Stimulated activated CD4-positive, alpha-beta T cell treated with anti-CD3 and anti-CD28 coated beads, Interleukin-15, amount 100 ng/mL, for 1 hour (primary cell): Measurements from ENCODE around the gene REX1BD.

Experiments used
- DNase-seq, 2 donors: peaks; one replicate each; pipeline ENCODE4 v3.0.0-alpha.2; 2020; ENCODE audit warnings: low read depth in 1 of 2, low spot score in 1 of 2

Gene REX1BD

DNA sequence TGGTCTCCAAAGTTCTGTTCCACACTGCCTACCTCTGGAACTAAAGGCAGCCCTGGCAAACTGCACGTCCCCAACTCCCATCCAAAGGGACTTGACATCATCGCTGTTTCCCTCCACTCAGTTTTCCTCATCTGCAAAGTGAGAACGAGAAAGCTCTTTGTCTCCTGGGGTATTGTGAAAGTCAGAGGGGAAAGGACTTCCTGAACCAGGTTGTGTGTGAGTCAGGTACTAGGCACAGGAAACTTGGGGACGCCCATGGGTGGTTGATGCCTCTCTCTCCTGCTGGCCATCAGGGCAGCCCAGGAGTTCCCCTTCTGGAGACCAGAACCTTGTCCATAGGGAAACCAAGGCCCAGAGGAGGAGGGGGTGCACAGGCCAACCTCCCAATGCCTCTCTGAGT is 13.3 kb downstream of the REX1BD start:
- DNase-seq, result no peak

GRCh38 chr19:18603255-18603957 is 14.8 kb downstream of the REX1BD start:
- no peak for DNase-seq

GRCh38 chr19:18603958-18604819 is 15.6 kb downstream of the REX1BD start:
- no peak for DNase-seq

DNA sequence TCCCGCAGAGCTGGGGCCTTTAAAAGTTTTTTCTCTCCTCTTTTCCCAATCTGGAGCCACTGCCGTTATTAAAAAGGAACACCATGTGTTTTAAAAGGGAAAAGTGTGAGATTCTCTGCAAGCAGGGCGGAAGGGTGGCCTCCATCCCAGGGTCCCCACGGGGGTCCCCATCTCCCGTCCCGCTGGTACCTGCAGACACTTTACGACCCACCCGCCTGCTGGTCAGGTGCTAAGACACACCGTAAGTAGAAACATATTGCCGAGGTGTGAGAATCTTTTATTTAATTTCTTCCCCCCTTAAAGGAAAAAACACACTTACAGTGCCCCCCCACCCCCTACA is 16.2 kb downstream of the REX1BD start:
- DNase-seq, result no peak

DNA sequence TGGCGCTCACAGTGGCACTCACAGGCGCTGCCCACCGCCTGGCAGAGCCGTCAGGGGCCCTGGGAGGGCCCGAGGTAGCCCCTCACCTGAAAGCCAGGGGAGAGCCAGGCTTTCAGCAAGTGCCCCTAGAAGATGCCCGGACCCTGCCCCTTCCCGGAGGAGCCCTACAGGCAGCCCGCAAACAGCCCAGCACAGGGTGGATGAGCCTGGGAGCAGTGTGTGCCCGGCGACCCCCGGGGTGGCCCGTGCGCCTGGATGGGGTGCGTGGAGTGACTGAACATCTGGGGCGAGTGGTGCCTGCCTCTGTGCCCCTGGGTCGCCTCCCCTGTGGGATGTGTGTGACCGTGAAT is 16.6 kb downstream of the REX1BD start:
- no peak for DNase-seq

GRCh38 chr19:18605546-18606280 is 17.1 kb downstream of the REX1BD start:
- DNase-seq, result no peak

- no peak for DNase-seq
Observed at GRCh38 chr19:18606281-18607225, 18.0 kb downstream of the REX1BD start, which contains the start of gene CRLF1. TSS of gene CRLF1 (minus strand) at chr19:18606799. CDS start at chr19:18606656, 143 bp downstream.

DNA sequence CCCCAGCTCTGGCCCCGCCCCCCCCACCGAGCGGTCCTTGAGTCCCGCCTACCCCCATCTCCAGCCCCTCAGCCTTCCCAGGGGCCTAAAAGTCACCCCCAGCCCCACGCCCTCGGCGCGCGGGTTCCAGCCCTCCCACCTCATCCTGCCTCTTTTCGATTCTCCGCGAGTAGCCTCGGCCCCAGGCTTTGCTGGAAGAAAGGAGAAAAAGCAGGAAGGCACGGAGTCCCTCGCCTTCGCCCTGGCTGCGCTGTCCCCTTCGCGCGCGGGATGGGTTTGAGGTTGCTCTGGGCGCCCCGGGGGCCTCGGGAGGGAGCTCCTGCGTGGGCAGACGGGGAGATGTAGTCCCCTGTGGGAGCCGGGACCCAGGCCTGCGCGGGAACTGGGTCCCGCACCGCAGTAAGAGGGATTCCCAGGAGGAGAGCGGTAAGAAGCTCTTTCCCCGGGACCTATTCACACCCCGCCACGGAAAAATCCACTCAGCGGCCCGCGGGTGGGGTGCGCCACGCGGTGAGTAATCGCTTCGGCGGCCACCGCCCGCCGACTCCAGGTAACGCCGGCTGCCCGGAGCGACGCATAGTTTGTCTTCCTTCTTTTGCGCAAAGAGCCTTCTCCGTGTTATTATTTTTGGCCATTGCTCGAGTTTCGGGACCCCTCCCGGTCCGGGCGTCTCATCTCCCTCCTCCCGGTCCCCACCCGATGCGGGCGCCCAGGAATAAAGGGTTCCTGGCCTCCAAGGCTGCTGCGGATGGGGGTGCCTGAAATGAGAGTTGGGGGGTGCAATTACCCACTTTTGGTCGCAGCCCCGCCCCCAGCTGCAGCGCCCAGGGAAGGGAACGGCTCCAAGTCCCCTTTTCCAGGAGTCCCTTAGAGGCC is 18.9 kb downstream of the REX1BD start:
- DNase-seq, result no peak

GRCh38 chr19:18608102-18608804 is 19.7 kb downstream of the REX1BD start:
- DNase-seq, result no peak

GRCh38 chr19:18608805-18609716 is 20.5 kb downstream of the REX1BD start:
- no peak for DNase-seq

- no peak for DNase-seq
Observed at GRCh38 chr19:18609717-18610051, 21.1 kb downstream of the REX1BD start.

GRCh38 chr19:18610245-18610555 is 21.6 kb downstream of the REX1BD start:
- no peak for DNase-seq

GRCh38 chr19:18610556-18611326 is 22.1 kb downstream of the REX1BD start:
- DNase-seq, result no peak

DNA sequence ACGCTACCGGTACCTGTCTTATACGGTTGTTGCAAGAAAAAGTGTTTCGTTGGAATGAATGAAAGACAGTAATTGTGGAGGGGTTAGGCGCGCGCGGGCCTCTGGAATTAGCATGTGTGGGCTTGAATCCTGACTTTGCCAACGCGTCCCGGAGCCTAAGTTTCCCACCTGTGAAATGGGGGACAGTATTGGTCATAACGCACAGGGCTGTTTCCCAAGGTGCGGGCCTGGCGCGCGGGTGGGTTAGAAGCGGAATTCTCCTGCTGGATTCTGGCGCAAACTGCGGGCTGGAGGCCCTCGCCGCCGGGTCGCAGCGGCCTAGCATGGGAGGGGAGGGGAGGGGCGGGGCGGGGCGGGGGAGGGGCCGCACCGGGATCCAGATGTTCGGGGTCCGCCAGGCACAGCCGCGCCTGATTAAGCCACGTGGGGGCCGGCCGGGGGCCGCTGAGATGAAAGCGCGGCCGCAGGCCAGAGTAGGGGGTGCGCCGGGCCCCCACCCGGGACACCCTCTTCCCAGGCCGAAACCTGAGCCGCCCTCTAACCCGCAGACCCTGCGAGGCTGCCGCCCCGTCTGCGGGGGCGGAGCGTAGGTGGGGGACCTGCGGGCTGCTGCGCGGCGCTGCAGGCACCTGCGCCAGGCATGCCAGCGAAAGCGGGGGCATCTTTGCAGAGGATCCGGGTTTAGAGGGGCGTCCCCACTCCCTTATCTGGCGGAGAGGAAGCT is 22.9 kb downstream of the REX1BD start:
- DNase-seq, result no peak

DNA sequence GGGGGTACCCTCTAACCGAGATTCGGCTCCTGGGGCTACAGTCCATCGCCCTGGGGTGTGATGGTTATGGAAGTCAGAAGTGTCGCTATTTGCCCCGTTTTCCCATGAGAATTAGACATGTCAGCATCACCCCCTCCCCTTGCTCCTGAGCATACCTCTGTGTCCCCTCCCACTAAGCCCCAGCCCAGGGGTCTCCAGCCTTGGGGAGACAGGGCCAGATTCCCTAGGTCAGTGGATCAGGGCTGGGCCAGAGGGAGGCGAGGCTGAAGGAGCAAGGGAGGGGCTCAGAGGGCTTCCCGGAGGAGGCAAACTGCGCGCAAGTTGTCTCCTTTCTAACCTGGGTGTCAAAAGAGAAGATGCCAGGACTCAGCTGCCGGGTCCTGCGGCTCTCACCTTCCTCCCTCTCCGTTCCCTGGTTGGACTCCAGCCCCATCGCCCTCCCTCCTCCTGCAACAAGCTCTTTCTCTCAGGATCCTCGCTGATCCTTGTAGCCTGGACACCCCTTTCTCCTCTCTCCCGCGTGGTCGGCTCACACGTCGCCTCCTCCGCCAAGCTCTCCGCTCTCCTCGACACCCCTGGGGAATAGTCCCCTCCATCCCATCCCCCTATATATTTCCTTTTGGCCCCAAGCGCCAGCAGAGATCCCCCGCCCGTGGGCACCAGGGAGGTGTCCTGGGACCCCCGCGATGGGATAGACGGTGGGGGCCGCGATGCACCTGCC is 23.6 kb downstream of the REX1BD start:
- no peak for DNase-seq

- DNase-seq, result no peak
Observed at GRCh38 chr19:18612772-18613588, 24.4 kb downstream of the REX1BD start, which contains the start of gene TMEM59L. TSS of gene TMEM59L (plus strand) at chr19:18612870. CDS start at chr19:18612959, 89 bp downstream.
